HepG2 (cell line): ENCODE measurements around the gene SENP7. TPM values are rescaled to one million over a fixed set of nuclear protein-coding genes. Genes with fewer than 3 reads are reported as not detected.

Experiments
- AKNA ChIP-seq: sonication (generic); formaldehyde crosslinking; IDR thresholded peaks from 2 replicates; pipeline ENCODE4 v1.4.0; 2020; ENCODE audit warnings: missing genetic modification reagents, borderline replicate concordance
- ARID3A ChIP-seq: IDR thresholded peaks from 2 replicates; pipeline ENCODE4 v1.6.1; 2012; ENCODE audit warnings: low read depth, low read length, improper control_type of control experiment
- CENPT ChIP-seq: sonication (generic); formaldehyde crosslinking; IDR thresholded peaks from 2 replicates; pipeline ENCODE4 v1.8.0; 2022; ENCODE audit warnings: low read depth, mild to moderate bottlenecking, moderate library complexity, missing genetic modification reagents
- EP300 ChIP-seq, 3 experiments: sonication (generic) in 1 of 3; formaldehyde crosslinking in 1 of 3; IDR thresholded peaks; 2 replicates each; pipeline versions ENCODE4 v1.5.1 to v1.6.1; 2011 to 2020; ENCODE audit warnings: low read depth in 2 of 3, low read length in 2 of 3, borderline replicate concordance in 1 of 3, improper control_type of control experiment in 1 of 3, mild to moderate bottlenecking in 1 of 3, missing genetic modification reagents in 1 of 3, moderate library complexity in 1 of 3
- FOSL1 ChIP-seq: sonication (generic); formaldehyde crosslinking; IDR thresholded peaks from 2 replicates; pipeline ENCODE4 v1.9.0; 2021; ENCODE audit warnings: missing genetic modification reagents, borderline replicate concordance
- MED1 ChIP-seq: sonication (generic); formaldehyde crosslinking; IDR thresholded peaks from 2 replicates; pipeline ENCODE4 v1.4.0; 2020; ENCODE audit warnings: missing genetic modification reagents
- NCOA1 ChIP-seq: sonication (generic); formaldehyde crosslinking; IDR thresholded peaks from 2 replicates; pipeline ENCODE4 v1.9.0; 2021; ENCODE audit warnings: missing genetic modification reagents
- NFATC3 ChIP-seq: sonication (generic); formaldehyde crosslinking; IDR thresholded peaks from 2 replicates; pipeline ENCODE4 v1.5.1; 2020; ENCODE audit warnings: mild to moderate bottlenecking, missing genetic modification reagents
- NR2F6 ChIP-seq, 2 experiments: IDR thresholded peaks; 2 replicates each; pipeline ENCODE4 v1.6.1; 2016; ENCODE audit warnings: antibody characterized with exemption in 1 of 2, mild to moderate bottlenecking in 1 of 2
- PPARG ChIP-seq: conservative IDR thresholded peaks from 2 replicates; pipeline ENCODE4 v1.6.1; 2016; ENCODE audit warnings: missing biosample characterization, missing genetic modification reagents
- TCF7 ChIP-seq: sonication (generic); IDR thresholded peaks from 2 replicates; pipeline ENCODE4 v1.6.1; 2016; ENCODE audit warnings: antibody characterized with exemption, low read depth
- ZMYM2 ChIP-seq: sonication (generic); formaldehyde crosslinking; IDR thresholded peaks from 2 replicates; pipeline ENCODE4 v1.8.0; 2022; ENCODE audit warnings: mild to moderate bottlenecking, missing genetic modification reagents
- polyA plus RNA-seq, 8 experiments: library from polyadenylated mRNA; depleted of rRNA in 3 of 8; stranded (reverse) in 7 of 8; unstranded in 1 of 8; fragments of >200 nt; fragmentation: Illumina TruSeq in 4 of 8; extraction: Trizol in 4 of 8; gene quantifications; 2 replicates each; pipeline versions ENCODE4 v1.2.1 to v1.2.3, GENCODE V29; 2011 to 2016; ENCODE audit warnings: low read depth in 4 of 8, missing spikeins in 1 of 8, mixed read lengths in 1 of 8; ENCODE audit not compliant: insufficient read depth in 1 of 8
- total RNA-seq, 5 experiments: library from RNA; depleted of rRNA; stranded (reverse); fragments of >200 nt; fragmentation: Illumina TruSeq; extraction: Trizol; gene quantifications; 2 replicates each; pipeline ENCODE4 v1.2.3, GENCODE V29; 2016; ENCODE audit warnings: low read depth in 1 of 5
- TF ChIP-seq, protein P1 (sequence below): sonication (generic); formaldehyde crosslinking; IDR thresholded peaks from 2 replicates; pipeline ENCODE4 v1.8.0; 2022; ENCODE audit warnings: mild to moderate bottlenecking, missing genetic modification reagents; ENCODE audit not compliant: insufficient replicate concordance
- TF ChIP-seq, protein P2 (sequence below), 2 experiments: sonication (generic) in 1 of 2; formaldehyde crosslinking in 1 of 2; IDR thresholded peaks; 2 replicates each; pipeline versions ENCODE4 v1.4.0 to v1.6.1; 2016 to 2020; ENCODE audit warnings: borderline replicate concordance in 1 of 2, low read depth in 1 of 2, mild to moderate bottlenecking in 1 of 2, missing genetic modification reagents in 1 of 2

SENP7 gene
- total and polyA plus RNA-seq, 2 of the 13 experiments (the other 11 are each of a cell fraction or from before 2014, with no cell fraction given) = 9.1 to 10.3 TPM

DNA sequence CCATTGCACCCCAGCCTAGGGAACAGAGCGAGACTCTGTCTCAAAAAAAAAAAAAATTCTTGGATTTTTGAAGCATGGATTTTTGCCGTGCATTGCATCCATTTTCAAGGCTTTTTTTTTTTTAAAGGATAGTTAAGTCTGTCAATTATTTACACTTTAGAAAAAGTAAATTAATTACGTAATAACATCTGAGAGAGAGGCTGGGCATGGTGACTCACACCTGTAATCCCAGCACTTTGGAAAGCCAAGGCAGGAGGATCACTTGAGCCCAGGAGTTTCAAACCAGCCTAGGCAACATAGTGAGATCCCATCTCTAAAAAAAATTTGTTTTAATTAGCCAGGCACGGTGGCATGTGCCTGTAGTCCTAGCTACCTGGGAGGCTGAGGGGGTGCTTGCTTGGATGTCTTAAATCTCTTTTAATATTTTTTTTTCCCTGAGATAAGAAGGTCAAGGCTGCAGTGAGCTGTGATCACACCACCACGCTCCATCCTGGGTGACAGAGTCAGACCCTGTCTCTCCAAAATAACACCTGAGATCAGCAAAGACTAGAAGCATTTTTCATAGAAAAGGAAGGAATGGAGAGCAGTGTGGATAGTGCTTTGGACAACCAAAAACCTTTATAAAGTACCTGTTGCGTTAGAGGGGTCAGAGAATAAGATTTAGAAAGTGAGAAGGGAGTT is 6.8 kb upstream of the SENP7 start (continued):
- TF ChIP-seq NFATC3 (CRISPR knock-in tag) (no peak), EP300 (IDR thresholded peaks at IDR 0.05; ENCODE audit: low read depth in 2 of 2, low read length in 2 of 2) (peak in 1 of 2 experiments; percentile 20; a peak in 1 of 4 replicates), EP300 (CRISPR knock-in tag; IDR thresholded peaks at IDR 0.05; ENCODE audit: borderline replicate concordance) (no peak), ARID3A (0 out of 2 replicates have a peak, but pooled peaks have one; percentile 35), CENPT (CRISPR knock-in tag) (no peak), NCOA1 (CRISPR knock-in tag) (no peak), MED1 (CRISPR knock-in tag) (peak; percentile 39), TCF7 (peak; percentile 35; the same call in 1 of the 2 replicates), NR2F6 (IDR thresholded peaks at IDR 0.05) (peak; percentile 41; the same call in 1 of the 2 replicates), NR2F6 (CRISPR knock-in tag; IDR thresholded peaks at IDR 0.05) (no peak), PPARG (CRISPR knock-in tag) (no peak), AKNA (no peak), FOSL1 (CRISPR knock-in tag) (peak; percentile 62; the same call in 1 of the 2 replicates), ZMYM2 (no peak)
- TF ChIP-seq, protein P1, sequence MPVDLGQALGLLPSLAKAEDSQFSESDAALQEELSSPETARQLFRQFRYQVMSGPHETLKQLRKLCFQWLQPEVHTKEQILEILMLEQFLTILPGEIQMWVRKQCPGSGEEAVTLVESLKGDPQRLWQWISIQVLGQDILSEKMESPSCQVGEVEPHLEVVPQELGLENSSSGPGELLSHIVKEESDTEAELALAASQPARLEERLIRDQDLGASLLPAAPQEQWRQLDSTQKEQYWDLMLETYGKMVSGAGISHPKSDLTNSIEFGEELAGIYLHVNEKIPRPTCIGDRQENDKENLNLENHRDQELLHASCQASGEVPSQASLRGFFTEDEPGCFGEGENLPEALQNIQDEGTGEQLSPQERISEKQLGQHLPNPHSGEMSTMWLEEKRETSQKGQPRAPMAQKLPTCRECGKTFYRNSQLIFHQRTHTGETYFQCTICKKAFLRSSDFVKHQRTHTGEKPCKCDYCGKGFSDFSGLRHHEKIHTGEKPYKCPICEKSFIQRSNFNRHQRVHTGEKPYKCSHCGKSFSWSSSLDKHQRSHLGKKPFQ (CRISPR knock-in tag) = peak; percentile 90
- TF ChIP-seq, protein P2, sequence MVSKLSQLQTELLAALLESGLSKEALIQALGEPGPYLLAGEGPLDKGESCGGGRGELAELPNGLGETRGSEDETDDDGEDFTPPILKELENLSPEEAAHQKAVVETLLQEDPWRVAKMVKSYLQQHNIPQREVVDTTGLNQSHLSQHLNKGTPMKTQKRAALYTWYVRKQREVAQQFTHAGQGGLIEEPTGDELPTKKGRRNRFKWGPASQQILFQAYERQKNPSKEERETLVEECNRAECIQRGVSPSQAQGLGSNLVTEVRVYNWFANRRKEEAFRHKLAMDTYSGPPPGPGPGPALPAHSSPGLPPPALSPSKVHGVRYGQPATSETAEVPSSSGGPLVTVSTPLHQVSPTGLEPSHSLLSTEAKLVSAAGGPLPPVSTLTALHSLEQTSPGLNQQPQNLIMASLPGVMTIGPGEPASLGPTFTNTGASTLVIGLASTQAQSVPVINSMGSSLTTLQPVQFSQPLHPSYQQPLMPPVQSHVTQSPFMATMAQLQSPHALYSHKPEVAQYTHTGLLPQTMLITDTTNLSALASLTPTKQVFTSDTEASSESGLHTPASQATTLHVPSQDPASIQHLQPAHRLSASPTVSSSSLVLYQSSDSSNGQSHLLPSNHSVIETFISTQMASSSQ (IDR thresholded peaks at IDR 0.05; ENCODE audit: low read depth) = peak; percentile 73
- TF ChIP-seq, protein P2 (CRISPR knock-in tag; IDR thresholded peaks at IDR 0.05; ENCODE audit: borderline replicate concordance) = peak; percentile 50; the same call in 1 of the 2 replicates
